Measurements from ENCODE around the gene NUP214.

NUP214 gene

GRCh38 chr9:131226226-131226625, 100.8 kb downstream of the NUP214 start:
- TF ChIP-seq CTCF (IDR thresholded peaks at IDR 0.05; ENCODE audit: low read depth, low read length) = no peak

GRCh38 chr9:131227112-131227958, 101.9 kb downstream of the NUP214 start:
- no peak for DNase-seq (ENCODE audit: extremely low read depth, low read depth)
- no peak for TF ChIP-seq CTCF (IDR thresholded peaks at IDR 0.05; ENCODE audit: low read depth, low read length)

More at GRCh38 chr9:131226226-131226625, 100.8 kb downstream of the NUP214 start:
- no peak for DNase-seq (ENCODE audit: extremely low read depth, low read depth)

- DNase-seq (ENCODE audit: extremely low read depth, low read depth) = no peak
- TF ChIP-seq CTCF (IDR thresholded peaks at IDR 0.05; ENCODE audit: low read depth, low read length) = no peak
Measured at GRCh38 chr9:131227959-131228460, 102.6 kb downstream of the NUP214 start.

- DNase-seq (ENCODE audit: extremely low read depth, low read depth) = no peak
- TF ChIP-seq CTCF (IDR thresholded peaks at IDR 0.05; ENCODE audit: low read depth, low read length) = no peak
Measured at GRCh38 chr9:131228988-131229387, 103.6 kb downstream of the NUP214 start.

- TF ChIP-seq CTCF (IDR thresholded peaks at IDR 0.05; ENCODE audit: low read depth, low read length) = no peak
- no peak for DNase-seq (ENCODE audit: extremely low read depth, low read depth)
Measured at GRCh38 chr9:131233556-131233955, 108.2 kb downstream of the NUP214 start.

- no peak for DNase-seq (ENCODE audit: extremely low read depth, low read depth)
Measured at GRCh38 chr9:131233995-131234394, 108.6 kb downstream of the NUP214 start.

More at GRCh38 chr9:131233995-131234394, 108.6 kb downstream of the NUP214 start:
- TF ChIP-seq CTCF (IDR thresholded peaks at IDR 0.05; ENCODE audit: low read depth, low read length) = no peak
